ENCODE results near the gene UGT3A2. TPM values are rescaled to one million over a fixed set of nuclear protein-coding genes. Genes with fewer than 3 reads are reported as not detected.

Gene UGT3A2
- polyA plus RNA-seq, 3 donors, result not detected

GRCh38 chr5:35987776-35988175, 78.9 kb downstream of the UGT3A2 start:
- Histone ChIP-seq H3K27ac (ENCODE audit: low read depth in 1 of 2, low read length in 2 of 2) (no peak overlapping the region), H4K20me1 (ENCODE audit: insufficient read depth, low read length) (no peaks in the 10 kb centered on the region), H3K9me3 (replicated peaks in 1 of 2; ENCODE audit: control insufficient read depth in 1 of 2, insufficient read depth in 1 of 2, low read length in 2 of 2) (peaks cover 0 to 11% of the 10 kb centered on the region in 2 donors), H3K27me3 (ENCODE audit: control insufficient read depth in 2 of 2, insufficient read depth in 2 of 2, low read length in 2 of 2) (peaks cover 5 to 15% of the 10 kb centered on the region in 2 donors), H3K36me3 (replicated peaks in 1 of 2; ENCODE audit: control insufficient read depth in 1 of 2, insufficient read depth in 2 of 2, low read length in 2 of 2) (no peaks in the 10 kb centered on the region), H2AFZ (ENCODE audit: insufficient read depth, low read depth, low read length, poor library complexity, severe bottlenecking) (no peak overlapping the region), H3K4me1 (ENCODE audit: control insufficient read depth in 1 of 2, insufficient read depth in 2 of 2, low read length in 2 of 2) (no peaks in the 10 kb centered on the region), H3K4me3 (replicated peaks in 1 of 3; ENCODE audit: low read depth in 2 of 3, low read length in 3 of 3) (no peak overlapping the region), H3K9ac (ENCODE audit: insufficient read depth, low read length, poor library complexity, severe bottlenecking) (no peak overlapping the region), H3K79me2 (ENCODE audit: insufficient read depth, low read length) (no peaks in the 10 kb centered on the region), H3K4me2 (replicated peaks; ENCODE audit: extremely low read depth, low read length, poor library complexity, severe bottlenecking) (no peak overlapping the region)
- no peak for DNase-seq
- TF ChIP-seq, protein P1, sequence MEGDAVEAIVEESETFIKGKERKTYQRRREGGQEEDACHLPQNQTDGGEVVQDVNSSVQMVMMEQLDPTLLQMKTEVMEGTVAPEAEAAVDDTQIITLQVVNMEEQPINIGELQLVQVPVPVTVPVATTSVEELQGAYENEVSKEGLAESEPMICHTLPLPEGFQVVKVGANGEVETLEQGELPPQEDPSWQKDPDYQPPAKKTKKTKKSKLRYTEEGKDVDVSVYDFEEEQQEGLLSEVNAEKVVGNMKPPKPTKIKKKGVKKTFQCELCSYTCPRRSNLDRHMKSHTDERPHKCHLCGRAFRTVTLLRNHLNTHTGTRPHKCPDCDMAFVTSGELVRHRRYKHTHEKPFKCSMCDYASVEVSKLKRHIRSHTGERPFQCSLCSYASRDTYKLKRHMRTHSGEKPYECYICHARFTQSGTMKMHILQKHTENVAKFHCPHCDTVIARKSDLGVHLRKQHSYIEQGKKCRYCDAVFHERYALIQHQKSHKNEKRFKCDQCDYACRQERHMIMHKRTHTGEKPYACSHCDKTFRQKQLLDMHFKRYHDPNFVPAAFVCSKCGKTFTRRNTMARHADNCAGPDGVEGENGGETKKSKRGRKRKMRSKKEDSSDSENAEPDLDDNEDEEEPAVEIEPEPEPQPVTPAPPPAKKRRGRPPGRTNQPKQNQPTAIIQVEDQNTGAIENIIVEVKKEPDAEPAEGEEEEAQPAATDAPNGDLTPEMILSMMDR (IDR thresholded peaks at IDR 0.05), result no peak
- peaks cover 6 to 28% (median 18%) of the 10 kb centered on the region in 3 donors for H3K27me3 Mint-ChIP-seq (ENCODE audit: low read depth in 3 of 3)
- peaks cover 2% of the 10 kb centered on the region for H3K4me1 Mint-ChIP-seq
- intact Hi-C loops (cut with micrococcal nuclease), result no loop called here
- no CpG with 5 or more reads among the region's 3 CpGs for WGBS (ENCODE audit: insufficient coverage)
- peaks cover 2 to 16% (median 11%) of the 10 kb centered on the region in 7 donors for H3K9me3 Mint-ChIP-seq
- no peaks in the 10 kb centered on the region for H3K36me3 Mint-ChIP-seq
- H3K4me3 Mint-ChIP-seq, result no peak overlapping the region
- no peak overlapping the region for H3K27ac Mint-ChIP-seq

Small RNA genes within 50 kb of the gene (small RNA-seq; reads per million reads assigned to genes)
- not detected for gene AC016612.1 (ENCODE audit: insufficient read length, low read depth)

Other genes with a start within 250 kb of the UGT3A2 start
- 1 to 10 TPM in 2 of 3 donors, under 1 TPM in 1; 0.12 to 1.9 (median 1.1) TPM for gene IL7R, start 210.0 kb downstream of the UGT3A2 start, polyA plus RNA-seq
- gene CAPSL, start 128.3 kb downstream of the UGT3A2 start, polyA plus RNA-seq, result not detected
- not detected for gene UGT3A1, start 75.5 kb downstream of the UGT3A2 start, polyA plus RNA-seq
- gene LMBRD2, start 85.0 kb upstream of the UGT3A2 start, polyA plus RNA-seq, result 1 to 10 TPM; 2.1 to 6.4 (median 2.3) TPM
- 10 to 100 TPM; 14.4 to 18.0 (median 15.5) TPM for gene SKP2, start 85.2 kb upstream of the UGT3A2 start, polyA plus RNA-seq
- gene NADK2, start 175.0 kb upstream of the UGT3A2 start, polyA plus RNA-seq, result 1 to 10 TPM; 2.6 to 5.9 (median 3.3) TPM
- not detected for gene RANBP3L, start 235.0 kb upstream of the UGT3A2 start, polyA plus RNA-seq